H1 (cell line): ENCODE results near the gene PROSER2. TPM values are rescaled to one million over a fixed set of nuclear protein-coding genes. Genes with fewer than 3 reads are reported as not detected.

Source experiments
- CTCF ChIA-PET: fragments of 300-600 bp; sonication (Branson Sonifier 250); formaldehyde crosslinking; loops from one replicate; lab custom pipeline; 2021; ENCODE audit not compliant: partially characterized antibody; lab: Charles Lee
- POLR2A ChIA-PET: fragments of 300-600 bp; sonication (Branson Sonifier 250); formaldehyde crosslinking; loops from one replicate; lab custom pipeline; 2021; ENCODE audit warnings: inconsistent platforms; ENCODE audit not compliant: partially characterized antibody; lab: Charles Lee
- DNase-seq, 2 experiments: peaks; one replicate each; pipeline versions ENCODE4 v3.0.0 to v3.0.0-alpha.2; 2010 to 2022; ENCODE audit warnings: low spot score in 2 of 2, low read depth in 1 of 2, mixed read lengths in 1 of 2
- FAIRE-seq: peaks from 2 replicates; lab custom pipeline; 2011; peaks lifted over from hg19 to GRCh38; lab: Jason Lieb, UNC
- H2AFZ ChIP-seq: 2 replicates; pipeline ENCODE4 v1.8.1; 2012; ENCODE audit warnings: low read length, inconsistent platforms
- H2AK5ac ChIP-seq: 2 replicates; pipeline ENCODE4 v1.6.1; 2013; ENCODE audit warnings: low read depth, low read length
- H2BK120ac ChIP-seq: replicated peaks from 2 replicates; pipeline ENCODE3; 2013; ENCODE audit warnings: low read depth, low read length, inconsistent platforms
- H2BK12ac ChIP-seq: 2 replicates; pipeline ENCODE4 v1.6.1; 2013; ENCODE audit warnings: low read depth, low read length
- H2BK15ac ChIP-seq: 2 replicates; pipeline ENCODE4 v1.6.1; 2013; ENCODE audit warnings: low read length
- H2BK20ac ChIP-seq: 2 replicates; pipeline ENCODE4 v1.6.1; 2013; ENCODE audit warnings: low read length
- H2BK5ac ChIP-seq: 2 replicates; pipeline ENCODE4 v1.6.1; 2013; ENCODE audit warnings: low read depth, low read length
- H3K14ac ChIP-seq: 2 replicates; pipeline ENCODE4 v1.6.1; 2013; ENCODE audit warnings: inconsistent platforms; ENCODE audit not compliant: insufficient read length
- H3K18ac ChIP-seq: 2 replicates; pipeline ENCODE4 v1.6.1; 2013; ENCODE audit warnings: low read length; ENCODE audit errors: extremely low read depth
- H3K23ac ChIP-seq: 2 replicates; pipeline ENCODE4 v1.6.1; 2013; ENCODE audit warnings: inconsistent platforms; ENCODE audit not compliant: insufficient read length
- H3K23me2 ChIP-seq: 2 replicates; pipeline ENCODE4 v1.6.1; 2013; ENCODE audit warnings: low read depth, low read length
- H3K27ac ChIP-seq: 2 replicates; pipeline ENCODE4 v1.6.1; 2011; ENCODE audit warnings: low read depth, low read length, inconsistent platforms
- H3K27me3 ChIP-seq, 4 experiments: replicated peaks in 1 of 4; 1 replicate in 1 of 4; 2 replicates in 3 of 4; pipeline versions ENCODE4 v1.6.1 to v1.8.1; 2011 to 2013; ENCODE audit warnings: low read length in 3 of 4, mild to moderate bottlenecking in 3 of 4, inconsistent platforms in 2 of 4, mixed read lengths in 2 of 4, moderate library complexity in 1 of 4; ENCODE audit not compliant: control insufficient read depth in 3 of 4, insufficient read depth in 3 of 4; ENCODE audit errors: extremely low read depth in 1 of 4
- H3K36me3 ChIP-seq, 4 experiments: 2 replicates each; pipeline versions ENCODE4 v1.6.1 to v1.8.1; 2011 to 2013; ENCODE audit warnings: mild to moderate bottlenecking in 4 of 4, low read length in 3 of 4, moderate library complexity in 2 of 4, control low read depth in 1 of 4, inconsistent platforms in 1 of 4; ENCODE audit not compliant: insufficient read depth in 4 of 4, control insufficient read depth in 2 of 4
- H3K4ac ChIP-seq: replicated peaks from 2 replicates; pipeline ENCODE3; 2013; ENCODE audit warnings: low read length, low read depth, mixed read lengths, inconsistent platforms; ENCODE audit not compliant: insufficient read length
- H3K4me1 ChIP-seq, 4 experiments: replicated peaks in 1 of 4; 1 replicate in 1 of 4; 2 replicates in 3 of 4; pipeline versions ENCODE4 v1.6.1 to v1.8.1; 2011 to 2013; ENCODE audit warnings: low read length in 3 of 4, inconsistent platforms in 2 of 4, mixed read lengths in 1 of 4; ENCODE audit not compliant: insufficient read depth in 4 of 4, control insufficient read depth in 3 of 4
- H3K4me2 ChIP-seq, 2 experiments: 2 replicates each; pipeline versions ENCODE4 v1.6.1 to v1.8.1; 2011 to 2013; ENCODE audit warnings: low read depth in 2 of 2, low read length in 2 of 2, control low read depth in 1 of 2, inconsistent platforms in 1 of 2, mild to moderate bottlenecking in 1 of 2; ENCODE audit not compliant: insufficient read depth in 1 of 2
- H3K4me3 ChIP-seq, 4 experiments: fragments of 200-600, 300-600 bp in 1 of 4; sonication (generic), shearing (Covaris generic), sonication (Bioruptor Twin) in 1 of 4; 2 replicates each; pipeline versions ENCODE4 v1.5.1 to v1.8.1; 2011 to 2016; ENCODE audit warnings: low read length in 4 of 4, low read depth in 3 of 4, control low read depth in 2 of 4, inconsistent platforms in 2 of 4, mild to moderate bottlenecking in 2 of 4, mixed read lengths in 1 of 4, moderate library complexity in 1 of 4; ENCODE audit not compliant: insufficient read depth in 2 of 4; ENCODE audit errors: extremely low read depth in 1 of 4
- H3K56ac ChIP-seq: replicated peaks from 2 replicates; pipeline ENCODE3; 2013; ENCODE audit warnings: low read depth, mild to moderate bottlenecking, mixed read lengths, low read length, inconsistent platforms; ENCODE audit not compliant: insufficient read length
- H3K79me1 ChIP-seq: 2 replicates; pipeline ENCODE4 v1.6.1; 2013; ENCODE audit warnings: low read depth, low read length, control low read depth
- H3K79me2 ChIP-seq, 2 experiments: 2 replicates each; pipeline versions ENCODE4 v1.6.1 to v1.8.1; 2012 to 2013; ENCODE audit warnings: low read length in 2 of 2, mild to moderate bottlenecking in 2 of 2, inconsistent platforms in 1 of 2; ENCODE audit not compliant: insufficient read depth in 2 of 2, control insufficient read depth in 1 of 2
- H3K9ac ChIP-seq, 4 experiments: replicated peaks in 1 of 4; 1 replicate in 1 of 4; 2 replicates in 3 of 4; pipeline versions ENCODE4 v1.6.1 to v1.8.1; 2011 to 2013; ENCODE audit warnings: low read depth in 3 of 4, low read length in 3 of 4, control low read depth in 2 of 4, mild to moderate bottlenecking in 2 of 4, moderate library complexity in 2 of 4, inconsistent platforms in 1 of 4; ENCODE audit errors: extremely low read depth in 1 of 4
- H3K9me3 ChIP-seq, 2 experiments: 2 replicates each; pipeline versions ENCODE4 v1.6.1 to v1.8.1; 2012 to 2013; ENCODE audit warnings: mild to moderate bottlenecking in 2 of 2, moderate library complexity in 2 of 2, control low read depth in 1 of 2, inconsistent platforms in 1 of 2, low read depth in 1 of 2, low read length in 1 of 2, mixed read lengths in 1 of 2; ENCODE audit not compliant: insufficient read depth in 2 of 2
- H4K20me1 ChIP-seq, 2 experiments: replicated peaks in 1 of 2; 2 replicates each; pipeline versions ENCODE3 to v1.8.1; 2011 to 2013; ENCODE audit warnings: inconsistent platforms in 2 of 2, low read length in 2 of 2, mild to moderate bottlenecking in 1 of 2; ENCODE audit not compliant: insufficient read depth in 2 of 2, control insufficient read depth in 1 of 2
- H4K5ac ChIP-seq: 2 replicates; pipeline ENCODE4 v1.6.1; 2013; ENCODE audit warnings: low read length, low read depth, mixed read lengths, inconsistent platforms; ENCODE audit not compliant: insufficient read length
- H4K8ac ChIP-seq: 2 replicates; pipeline ENCODE4 v1.8.0; 2013; ENCODE audit warnings: mild to moderate bottlenecking, moderate library complexity, low read length, inconsistent platforms; ENCODE audit not compliant: insufficient read depth; ENCODE audit errors: extremely low read depth
- H4K91ac ChIP-seq: replicated peaks from 2 replicates; pipeline ENCODE3; 2013; ENCODE audit warnings: low read length, mixed read lengths, inconsistent platforms; ENCODE audit not compliant: insufficient read length
- ASH2L ChIP-seq: fragments of 200-600, 300-600 bp; sonication (generic); IDR thresholded peaks from one replicate; pipeline ENCODE4 v1.7.1; 2017; ENCODE audit warnings: low read length
- JUN ChIP-seq: IDR thresholded peaks from 2 replicates; pipeline ENCODE4 v1.6.1; 2011; ENCODE audit warnings: low read depth, mild to moderate bottlenecking, improper control_type of control experiment, low read length
- POU5F1 ChIP-seq: IDR thresholded peaks from 2 replicates; pipeline ENCODE4 v1.6.1; 2011; ENCODE audit warnings: low read depth, mild to moderate bottlenecking, low read length, moderate library complexity
- SP1 ChIP-seq: IDR thresholded peaks from 2 replicates; pipeline ENCODE4 v1.6.1; 2011; ENCODE audit warnings: low read depth, low read length
- TCF12 ChIP-seq: IDR thresholded peaks from 2 replicates; pipeline ENCODE4 v1.6.1; 2011; ENCODE audit warnings: low read depth, mild to moderate bottlenecking, low read length
- WGBS, 2 experiments: shearing (Covaris generic) in 1 of 2; methylation state at CpG; one replicate each; pipeline versions ENCODE4 v1.1.6 to v1.1.7; 2013 to 2015; ENCODE audit warnings: low lambda C conversion rate in 2 of 2, mixed read lengths in 2 of 2, inconsistent platforms in 1 of 2, low coverage in 1 of 2, missing lambda C conversion rate in 1 of 2; ENCODE audit not compliant: insufficient replicate concordance in 2 of 2, insufficient coverage in 1 of 2, insufficient read length in 1 of 2; ENCODE audit errors: extremely low coverage in 1 of 2, missing lambda C conversion rate in 1 of 2; 5-methylcytosine and 5-hydroxymethylcytosine counted together
- polyA plus RNA-seq, 7 experiments: library from polyadenylated mRNA; depleted of rRNA in 3 of 7; stranded (reverse) in 5 of 7; unstranded in 2 of 7; fragments of >200 nt in 5 of 7; fragments of 200-250 nt in 2 of 7; gene quantifications; 1 replicate in 5 of 7; 2 replicates in 1 of 7; 4 replicates in 1 of 7; pipeline versions ENCODE4 v1.2.1 to v1.2.3, GENCODE V29; 2011 to 2013; ENCODE audit warnings: missing spikeins in 2 of 7, mixed read lengths in 2 of 7
- total RNA-seq: library from RNA; stranded (reverse); fragmentation: NEBNext Ultra II Directional; extraction: Animal tissue kit (Norgen Biotek cat#: 25700); gene quantifications from 2 replicates; pipeline ENCODE4 v1.2.1, GENCODE V29; 2021

PROSER2 gene
- total and polyA plus RNA-seq, 2 of the 8 experiments (the other 6 are each of a cell fraction or from before 2014, with no cell fraction given), result 3.9 to 13.7 TPM

DNA sequence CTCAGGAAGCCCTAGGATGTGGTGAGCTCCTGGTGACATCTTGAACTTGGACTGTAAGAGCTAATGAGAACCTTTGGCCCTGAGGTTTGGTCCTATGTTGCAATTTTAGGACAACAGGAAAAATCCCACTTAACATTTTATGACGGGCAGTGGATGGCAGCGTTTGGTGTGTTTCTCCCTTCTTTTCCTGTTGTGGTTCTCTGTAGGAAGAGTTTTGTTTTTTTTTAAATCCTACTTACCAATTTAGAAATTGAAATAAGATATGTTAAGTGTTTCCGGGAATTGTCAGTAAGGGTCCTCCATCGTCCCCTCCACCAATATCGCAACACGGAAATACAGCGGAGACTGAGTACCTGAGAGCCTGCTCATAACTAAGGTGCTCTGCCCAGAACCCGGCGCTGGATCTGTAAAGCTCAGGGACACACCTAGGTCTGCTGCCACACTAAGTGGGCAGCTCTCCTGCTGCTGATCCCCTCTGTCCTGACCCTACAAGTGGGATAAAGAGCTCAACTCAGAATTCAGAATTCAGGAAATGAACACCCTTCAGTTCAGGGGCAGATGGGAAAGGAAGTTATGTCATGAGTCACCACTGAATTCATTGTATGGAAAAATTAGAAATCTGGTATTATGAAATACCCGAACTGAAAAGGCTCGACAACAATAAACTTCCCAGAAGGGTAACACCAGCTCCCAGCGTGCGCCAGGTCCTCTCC, 9.1 kb upstream of the PROSER2 start:
- Histone ChIP-seq H4K91ac (no peak overlapping the region), H3K9ac (no peak overlapping the region), H3K79me1 (no peaks in the 10 kb centered on the region), H3K14ac (no peak overlapping the region), H3K4me1 (peaks cover 0 to 7% (median under 1%) of the 10 kb centered on the region in 4 experiments; a peak in 2 of 7 replicates), H3K27ac (no peak overlapping the region), H3K23me2 (no peaks in the 10 kb centered on the region), H2BK120ac (no peak overlapping the region), H3K27me3 (no peaks in the 10 kb centered on the region), H3K9me3 (no peaks in the 10 kb centered on the region), H2BK12ac (no peak overlapping the region), H3K36me3 (no peaks in the 10 kb centered on the region), H4K20me1 (no peaks in the 10 kb centered on the region), H3K18ac (no peak overlapping the region), H2AFZ (no peak overlapping the region), H4K5ac (no peak overlapping the region), H3K4me3 (no peak overlapping the region), H3K79me2 (no peaks in the 10 kb centered on the region), H2BK5ac (no peak overlapping the region), H3K23ac (no peak overlapping the region), H2AK5ac (no peak overlapping the region), H2BK15ac (no peak overlapping the region), H3K4ac (no peak overlapping the region), H4K8ac (no peak overlapping the region; the same call in 1 of the 2 replicates), H3K4me2 (no peak overlapping the region), H3K56ac (no peak overlapping the region), H2BK20ac (no peak overlapping the region)
- ChIA-PET POLR2A (interaction anchor here (0.9 kb wide), 1 partner anchor 10 kb away, joined by 3 read pairs; no protein-coding TSS in a partner anchor), CTCF (interaction anchor here (1.0 to 3.0 kb wide), 7 partner anchors 9 to 99 kb away, joined by 3 to 20 read pairs (median 6); partner anchors contain the start of gene PROSER2)
- FAIRE-seq (no peak), DNase-seq (no peak)
- 96% methylated on average over 13 of the region's 13 CpGs; no CpG with 5 or more reads in 1 of the 2 experiments for WGBS, 2 experiments
- TF ChIP-seq ASH2L, result no peak
- no peak for TF ChIP-seq JUN
- TF ChIP-seq SP1, result no peak
- no peak for TF ChIP-seq POU5F1
- TF ChIP-seq TCF12, result no peak
